GM19455 (cell line): ENCODE measurements around the gene FRMD8.

Source experiments
- ATAC-seq: cut with Tn5 transposase; IDR thresholded peaks from one replicate; pipeline ENCODE4 v1.9.1; 2021; ENCODE audit not compliant: unreplicated experiment

FRMD8 gene

DNA sequence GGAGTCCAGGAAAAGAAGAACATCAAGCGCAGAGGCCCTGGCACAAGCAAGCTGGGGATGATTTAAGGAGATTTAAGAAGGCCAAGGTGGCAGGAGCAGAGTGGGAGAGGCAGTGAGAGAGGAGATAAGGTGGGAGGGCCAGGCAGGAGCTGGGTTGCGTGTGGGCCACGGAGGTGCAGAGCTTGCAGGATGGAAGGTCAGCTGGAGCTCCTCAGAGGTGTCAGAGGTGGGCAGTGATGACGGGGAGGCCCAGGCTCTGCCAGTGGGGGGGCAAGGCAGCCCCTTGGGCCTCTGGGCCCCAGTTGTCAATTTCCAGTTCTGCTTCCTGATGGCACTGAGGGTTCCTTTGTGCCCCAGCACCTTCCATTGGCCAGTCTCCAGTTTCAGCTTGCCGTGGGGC is 6.5 kb downstream of the FRMD8 start:
- ATAC-seq = no peak

- ATAC-seq = no peak
Observed at GRCh38 chr11:65393513-65394079, 7.2 kb downstream of the FRMD8 start.

DNA sequence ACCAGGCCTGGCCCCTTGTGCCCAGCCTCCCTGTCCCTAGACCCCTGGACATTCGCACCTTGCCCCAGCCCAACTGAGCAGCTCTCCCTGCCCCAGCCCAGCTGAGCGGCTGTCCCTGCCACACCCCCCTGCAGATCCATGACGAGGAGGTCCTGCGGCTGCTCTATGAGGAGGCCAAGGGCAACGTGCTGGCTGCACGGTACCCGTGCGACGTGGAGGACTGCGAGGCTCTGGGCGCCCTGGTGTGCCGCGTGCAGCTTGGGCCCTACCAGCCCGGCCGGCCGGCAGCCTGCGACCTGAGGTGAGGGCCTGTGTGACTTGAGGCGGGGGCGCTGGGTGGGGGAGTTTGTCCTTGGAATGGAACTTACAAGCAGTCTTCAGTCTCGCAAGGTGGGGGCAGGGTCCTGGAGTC is 7.7 kb downstream of the FRMD8 start:
- ATAC-seq = no peak

- no peak for ATAC-seq
Observed at GRCh38 chr11:65395961-65396530, 9.6 kb downstream of the FRMD8 start.

- ATAC-seq = no peak
Observed at GRCh38 chr11:65396769-65397745, 10.6 kb downstream of the FRMD8 start.

- no peak for ATAC-seq
Observed at GRCh38 chr11:65398362-65398910, 12.0 kb downstream of the FRMD8 start.

DNA sequence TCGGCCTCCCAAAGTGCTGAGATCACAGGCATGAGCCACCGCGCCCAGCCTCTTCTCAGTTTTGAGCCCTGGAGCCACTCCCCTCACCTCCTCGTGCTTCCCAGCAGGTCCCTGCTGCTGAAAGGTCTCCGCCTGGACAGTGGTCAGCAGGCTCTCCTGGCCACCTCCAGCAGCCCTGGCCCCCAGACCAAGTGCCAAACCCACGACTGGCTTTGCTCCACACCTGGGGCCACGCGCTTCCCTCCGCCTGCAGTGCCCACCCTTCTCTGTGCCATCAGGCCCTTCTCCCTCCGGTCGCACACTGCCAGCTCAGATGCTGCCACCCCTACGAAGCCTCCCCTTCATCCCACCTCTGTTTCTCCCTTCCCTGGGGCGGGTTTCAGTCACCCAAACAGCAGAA is 12.8 kb downstream of the FRMD8 start:
- no peak for ATAC-seq

DNA sequence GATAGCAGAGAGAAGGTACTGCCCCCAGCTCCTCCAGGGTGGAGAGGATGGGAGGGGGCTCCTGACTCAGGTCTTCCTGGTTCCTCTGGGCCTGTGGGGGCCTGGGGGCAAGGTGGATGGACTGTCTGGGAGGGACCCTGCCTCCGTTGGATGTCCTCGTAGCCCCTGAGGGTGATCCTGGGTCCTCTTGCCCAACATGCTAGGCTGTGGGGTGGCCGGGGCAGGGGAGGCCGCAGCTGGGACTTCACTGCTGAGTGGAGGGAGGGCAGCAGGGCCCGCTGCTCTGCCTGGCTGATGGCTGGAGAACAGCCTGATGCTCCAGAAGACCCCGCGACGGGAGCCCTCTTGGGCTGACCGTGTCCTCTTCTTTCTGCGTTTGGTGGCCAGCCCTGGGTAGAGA is 13.4 kb downstream of the FRMD8 start:
- ATAC-seq = no peak

GRCh38 chr11:65400307-65401072 is 14.1 kb downstream of the FRMD8 start:
- no peak for ATAC-seq

DNA sequence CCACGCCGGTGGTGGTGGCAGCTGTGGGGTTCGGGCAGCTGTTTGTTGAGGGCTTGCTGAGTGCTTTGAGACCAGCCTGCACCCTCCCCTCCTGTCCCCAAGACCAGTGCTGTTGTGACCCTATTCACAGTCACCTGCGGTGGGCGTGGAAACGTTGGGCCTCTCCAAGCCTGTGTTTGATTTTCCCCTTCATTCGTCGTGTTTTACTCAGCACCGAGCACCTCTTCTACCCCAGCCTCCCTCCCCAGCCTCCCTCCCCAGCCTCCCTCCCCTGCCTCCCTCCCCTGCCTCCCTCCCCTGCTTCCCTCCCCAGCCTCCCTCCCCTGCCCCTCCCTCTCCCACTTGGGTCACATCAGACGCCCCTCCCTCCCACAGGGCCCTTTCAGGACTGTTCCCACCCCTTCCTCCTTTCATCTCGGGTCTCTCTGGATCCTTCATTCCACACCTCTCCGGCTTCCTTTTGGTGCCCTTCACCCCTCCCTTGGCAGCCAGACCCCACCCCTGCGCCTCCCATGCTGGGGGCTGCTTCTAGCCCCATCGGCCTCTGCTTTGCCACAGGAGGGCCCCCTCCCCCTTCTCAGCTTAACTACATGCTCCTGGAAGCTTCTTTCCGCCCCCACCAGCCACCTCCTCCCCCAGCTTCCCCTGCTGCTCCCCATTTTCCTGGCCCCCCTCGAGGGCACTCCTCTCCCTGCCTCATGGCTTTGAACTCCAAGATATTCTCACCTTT is 14.8 kb downstream of the FRMD8 start:
- no peak for ATAC-seq

GRCh38 chr11:65401803-65402248 is 15.4 kb downstream of the FRMD8 start:
- ATAC-seq = no peak

- no peak for ATAC-seq
Observed at GRCh38 chr11:65402790-65403189, 16.4 kb downstream of the FRMD8 start.

DNA sequence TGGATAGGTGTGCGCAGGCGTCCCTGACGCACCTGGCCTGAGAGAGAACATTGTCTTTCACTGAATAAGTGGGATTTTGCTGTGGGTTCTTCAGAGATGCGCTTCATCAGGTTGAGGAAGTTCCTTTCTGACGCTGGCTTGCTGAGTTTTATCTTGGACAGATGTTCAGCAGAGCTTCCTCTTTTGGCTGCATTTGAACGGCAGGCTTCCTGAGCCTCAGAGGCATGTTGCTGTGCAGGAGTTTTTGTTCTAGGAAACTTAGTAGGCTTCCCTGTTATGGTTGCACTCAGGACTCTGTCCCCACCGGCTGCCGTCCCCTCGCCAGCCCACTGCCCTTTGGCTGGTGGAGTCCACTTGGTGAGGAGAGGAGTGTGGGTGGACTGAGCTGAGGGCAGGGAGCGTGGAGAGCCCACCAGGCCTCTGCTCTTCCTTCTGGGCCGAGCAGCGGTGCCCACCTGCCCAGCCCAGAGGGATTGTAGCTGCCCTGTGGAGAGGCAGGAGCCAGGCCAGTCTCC is 17.2 kb downstream of the FRMD8 start:
- ATAC-seq = no peak

DNA sequence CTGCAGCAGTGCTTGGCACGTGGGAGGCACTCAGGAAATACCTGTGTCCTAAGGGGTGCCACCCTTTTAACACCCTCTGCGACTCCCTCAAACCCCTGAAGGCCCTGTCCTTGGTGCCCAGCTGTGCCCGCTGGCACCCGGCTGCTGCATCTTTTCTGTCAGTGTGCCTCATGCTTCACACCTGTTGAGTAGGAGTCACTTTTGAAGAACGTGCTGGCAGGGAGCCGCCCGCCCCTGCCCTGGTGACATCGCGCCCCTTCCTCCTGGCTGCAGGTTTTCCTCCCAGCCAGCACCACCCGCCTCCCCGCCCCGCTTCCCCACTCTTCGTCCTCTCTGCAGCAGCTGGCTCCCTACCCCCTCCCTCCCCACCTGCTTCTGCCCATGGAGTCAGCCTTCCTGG is 17.8 kb downstream of the FRMD8 start:
- ATAC-seq = no peak

- no peak for ATAC-seq
Observed at GRCh38 chr11:65404638-65405339, 18.4 kb downstream of the FRMD8 start.

- no peak for ATAC-seq
Observed at GRCh38 chr11:65410936-65411680, 24.7 kb downstream of the FRMD8 start.

GRCh38 chr11:65411681-65412070 is 25.2 kb downstream of the FRMD8 start:
- no peak for ATAC-seq

DNA sequence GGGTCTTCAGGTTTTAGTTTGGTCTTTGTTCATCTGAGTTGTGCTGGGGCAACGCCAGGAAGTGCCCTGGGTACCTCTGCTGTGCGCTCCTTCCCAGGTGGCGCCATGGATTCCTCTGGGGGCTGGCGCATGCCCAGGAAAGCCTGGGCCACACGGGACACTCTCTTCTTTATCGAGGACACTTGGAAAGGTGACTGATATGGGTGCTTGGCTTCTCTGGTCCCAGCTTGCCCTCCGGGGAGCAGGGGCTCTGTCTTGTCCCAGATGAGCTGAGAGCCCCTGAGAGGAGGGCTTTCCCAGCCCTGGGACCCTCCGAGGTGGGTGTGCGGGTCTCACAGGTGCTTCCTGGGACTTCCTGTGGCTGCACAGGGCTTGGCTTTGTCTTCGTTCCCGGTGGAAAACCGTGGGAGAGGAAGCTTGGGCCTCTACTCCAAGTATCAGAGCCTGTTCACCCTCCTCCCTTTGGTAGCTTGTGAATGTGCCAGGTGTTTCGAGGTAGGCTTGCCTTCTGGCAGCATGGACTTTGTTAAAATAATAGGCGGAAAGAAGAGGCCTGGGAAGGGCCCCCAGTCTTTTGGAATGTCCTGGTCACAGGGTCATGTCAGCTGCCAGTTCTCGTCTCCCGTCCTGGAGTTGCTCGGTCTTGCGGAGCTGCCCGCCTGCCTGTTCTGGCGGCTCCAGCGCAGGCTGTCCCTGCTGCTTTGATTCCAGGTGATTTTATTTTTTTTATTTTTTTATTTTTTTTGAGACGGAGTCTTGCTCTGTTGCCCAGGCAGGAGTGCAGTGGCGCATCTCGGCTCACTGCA is 26.0 kb downstream of the FRMD8 start:
- ATAC-seq = no peak
